Activated CD8-positive, alpha-beta memory T cell treated with anti-CD3 and anti-CD28 coated beads for 48 hours (primary cell): ENCODE results near the gene SERPINA1.

Source experiments
- DNase-seq, 3 experiments: peaks; one replicate each; pipeline ENCODE4 v3.0.0-alpha.2; 2020; ENCODE audit warnings: low read depth in 2 of 3, low spot score in 2 of 3

SERPINA1 gene

DNA sequence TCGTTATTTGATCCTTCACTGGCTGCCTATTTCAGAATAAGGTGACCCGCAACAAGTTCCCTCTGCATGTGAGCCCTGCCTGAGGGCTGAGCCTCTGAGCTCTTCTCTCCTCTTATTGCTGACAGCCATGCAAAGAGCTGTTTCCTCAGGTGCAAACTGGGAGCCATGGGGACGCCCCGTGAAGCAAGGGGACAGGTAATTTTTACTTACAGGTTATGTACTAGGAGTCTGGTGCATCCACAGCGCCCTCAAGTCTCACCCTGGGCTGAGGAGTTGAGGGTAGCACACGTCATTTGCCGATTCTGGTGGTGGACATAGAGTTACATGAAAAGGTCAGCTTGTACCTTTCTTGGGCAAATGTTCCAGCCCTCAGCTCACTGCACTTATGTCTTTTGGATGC, 39.1 kb downstream of the SERPINA1 start:
- no peak for DNase-seq

DNA sequence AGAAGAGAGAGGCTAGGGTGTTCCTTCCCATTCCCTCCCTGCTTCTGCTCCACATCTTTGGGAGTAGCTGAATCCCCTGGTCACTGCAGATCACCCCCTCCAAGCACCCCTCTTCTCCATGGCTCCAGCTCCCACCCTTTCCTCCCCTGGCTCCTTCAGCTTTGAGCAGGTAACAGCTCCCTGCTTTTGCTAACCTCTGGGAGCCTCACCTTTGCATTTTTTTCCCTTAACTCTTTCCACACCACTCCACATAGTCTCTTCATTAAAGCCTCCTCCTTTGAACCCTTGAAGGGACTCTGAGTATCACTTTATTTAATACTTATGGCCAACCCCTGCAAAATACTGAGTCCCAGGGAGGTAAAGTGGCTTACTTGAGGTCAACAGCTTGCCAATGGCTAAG, 39.6 kb downstream of the SERPINA1 start:
- no peak for DNase-seq

DNA sequence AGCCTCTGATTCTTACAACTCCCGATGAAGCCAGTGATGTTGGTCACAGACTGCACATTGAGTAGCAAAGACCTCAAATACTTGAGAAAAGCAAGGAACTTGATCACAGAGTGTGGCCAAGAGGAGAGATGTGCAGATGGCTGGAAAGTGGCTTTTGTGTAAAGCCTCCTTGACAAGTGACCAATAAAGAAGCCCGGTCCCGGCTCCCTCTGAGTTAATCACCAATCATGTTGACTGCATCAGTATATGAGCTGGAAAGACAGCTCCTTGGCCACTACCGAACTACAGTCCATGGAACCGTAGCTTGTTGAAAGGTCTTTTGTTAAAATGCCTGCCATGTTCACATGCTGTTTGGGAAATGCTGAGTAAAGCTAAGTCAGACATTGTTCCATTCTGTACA, 41.6 kb downstream of the SERPINA1 start:
- no peak for DNase-seq

DNA sequence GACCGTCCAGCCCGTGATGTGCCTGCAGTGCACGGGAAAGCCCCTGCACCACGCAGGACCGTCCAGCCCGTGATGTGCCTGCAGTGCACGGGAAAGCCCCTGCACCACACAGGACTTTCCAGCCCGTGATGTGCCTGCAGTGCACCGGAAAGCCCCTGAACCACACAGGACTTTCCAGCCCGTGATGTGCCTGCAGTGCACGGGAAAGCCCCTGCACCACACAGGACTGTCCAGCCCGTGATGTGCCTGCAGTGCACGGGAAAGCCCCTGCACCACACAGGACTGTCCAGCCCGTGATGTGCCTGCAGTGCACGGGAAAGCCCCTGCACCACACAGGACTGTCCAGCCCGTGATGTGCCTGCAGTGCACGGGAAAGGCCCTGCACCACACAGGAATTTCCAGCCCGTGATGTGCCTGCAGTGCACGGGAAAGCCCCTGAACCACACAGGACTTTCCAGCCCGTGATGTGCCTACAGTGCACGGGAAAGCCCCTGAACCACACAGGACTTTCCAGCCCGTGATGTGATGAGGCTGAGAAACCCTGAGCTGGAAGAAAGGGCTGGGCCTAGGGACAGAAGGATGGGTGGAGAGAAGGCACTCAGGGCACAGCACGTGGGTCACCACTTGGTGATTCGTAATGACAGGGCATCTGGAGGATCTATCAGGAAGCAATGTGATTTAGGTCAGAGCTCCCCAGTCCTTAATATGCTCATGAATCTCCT, 42.2 kb downstream of the SERPINA1 start:
- peak in 2 of 3 experiments; percentile 16 to 25 for DNase-seq

DNA sequence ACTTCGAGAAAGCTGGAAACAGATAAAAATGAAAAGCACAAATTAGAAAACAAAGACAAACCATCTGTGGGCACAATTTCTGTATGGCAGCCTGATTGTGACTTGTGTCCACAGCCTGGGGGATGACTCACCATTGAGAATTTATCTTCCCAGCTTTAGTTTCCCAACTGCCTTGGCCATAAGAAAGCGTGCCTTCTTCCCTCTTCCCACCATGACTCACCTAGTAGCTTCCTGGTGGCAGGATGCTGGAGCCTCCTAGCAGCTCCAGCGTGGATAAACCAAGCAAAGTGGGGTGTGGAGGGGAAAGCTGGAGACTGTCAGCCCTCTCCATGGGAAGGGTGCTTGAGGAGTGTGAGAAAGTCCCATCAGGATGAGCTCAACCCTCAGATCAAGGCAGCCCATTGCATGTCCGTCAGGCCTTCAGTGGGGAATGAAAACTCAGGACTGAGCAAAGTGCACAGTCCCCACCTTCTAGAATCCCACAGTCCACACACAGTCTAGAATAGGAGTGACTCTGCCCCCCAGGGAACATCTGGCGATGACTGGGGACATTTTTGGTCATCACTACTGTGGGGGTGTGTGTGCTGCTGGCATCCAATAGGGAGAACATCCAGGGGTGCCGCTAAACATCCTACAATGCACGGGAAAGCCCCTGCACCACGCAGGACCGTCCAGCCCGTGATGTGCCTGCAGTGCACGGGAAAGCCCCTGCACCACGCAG, 42.9 kb downstream of the SERPINA1 start:
- DNase-seq, result no peak

DNA sequence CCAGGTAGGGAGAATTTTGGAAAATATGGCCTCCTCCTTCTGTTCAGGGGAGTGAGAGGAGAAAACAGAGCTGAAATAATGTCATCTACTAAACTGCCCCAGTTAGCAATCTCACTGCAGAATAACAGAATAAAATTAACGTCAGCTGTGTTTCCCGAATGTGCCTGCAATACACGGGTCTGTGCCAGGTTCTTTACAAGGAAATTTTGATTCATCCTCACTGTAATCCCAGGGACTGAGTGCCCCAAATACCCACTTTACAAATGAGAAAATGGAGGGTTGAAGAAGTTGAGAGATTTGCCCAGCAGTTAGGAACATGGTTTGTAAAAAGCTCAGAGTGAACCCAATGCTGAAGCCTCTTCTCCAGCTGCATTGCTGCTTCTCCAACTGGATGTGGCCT, 44.0 kb downstream of the SERPINA1 start:
- no peak for DNase-seq

DNA sequence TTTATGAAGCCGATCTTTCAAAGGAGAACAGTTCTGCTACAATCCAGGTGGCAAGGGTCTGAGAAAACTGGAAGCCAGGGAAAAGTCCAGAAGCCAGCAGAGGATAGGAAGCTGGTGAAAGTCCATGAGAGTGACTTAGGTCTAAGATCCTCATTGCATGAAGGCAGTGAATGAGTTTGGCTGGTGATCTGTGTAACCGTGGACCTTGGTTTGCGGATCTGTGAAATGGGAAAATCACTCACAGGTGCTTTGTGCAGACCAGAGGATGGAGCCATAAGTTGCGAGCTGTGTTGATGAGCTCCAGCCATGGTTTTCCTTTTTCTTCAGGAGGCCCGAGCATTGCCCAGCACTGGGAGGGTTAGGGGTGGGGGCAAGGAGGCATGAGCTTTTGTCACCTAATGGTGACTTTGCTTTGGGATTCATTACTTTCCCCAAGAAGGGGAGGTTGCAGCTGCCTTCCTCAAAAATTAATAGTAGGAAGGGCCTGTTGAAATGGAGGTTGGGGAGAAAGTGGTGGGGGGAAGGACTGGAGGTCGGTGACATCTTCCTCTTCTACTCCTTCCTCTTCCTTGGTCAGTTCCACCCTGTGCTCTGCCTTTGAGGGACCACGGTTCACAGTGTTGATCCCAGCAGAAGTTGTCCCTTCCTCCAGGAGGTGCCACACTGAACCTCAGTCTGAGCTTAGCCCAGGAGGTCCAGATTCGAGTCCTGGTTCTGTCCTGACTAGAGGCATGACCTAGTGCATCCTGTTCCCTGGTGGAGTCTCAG, 45.0 kb downstream of the SERPINA1 start:
- no peak for DNase-seq

DNA sequence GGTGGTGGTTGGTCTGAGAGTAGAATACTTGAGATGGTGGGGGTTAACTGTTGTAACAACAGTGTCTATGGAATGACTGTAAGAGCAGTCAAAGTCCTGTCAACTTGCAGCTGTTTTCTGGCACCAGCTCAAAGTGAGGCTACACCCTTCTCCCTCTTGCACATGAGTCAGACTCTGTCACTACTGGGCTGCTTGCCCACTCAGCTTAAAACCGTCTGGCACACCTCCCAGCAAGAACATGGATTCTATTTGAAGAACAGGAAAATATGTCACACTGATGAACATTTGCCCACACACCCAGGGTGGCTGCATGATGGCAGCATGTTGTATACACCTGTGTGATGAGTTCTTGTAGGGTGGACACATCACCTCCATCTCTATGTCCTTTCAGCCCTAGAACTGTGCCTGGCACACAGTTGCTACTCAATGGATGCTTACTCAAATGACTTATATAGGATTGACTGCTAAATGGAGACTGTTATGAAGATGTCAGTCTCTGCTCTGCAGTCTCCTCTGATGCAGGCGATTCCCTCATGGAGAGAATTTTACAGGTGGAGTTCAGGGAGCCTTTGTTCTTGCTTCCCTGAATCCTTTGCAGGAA, 46.0 kb downstream of the SERPINA1 start:
- no peak for DNase-seq

DNA sequence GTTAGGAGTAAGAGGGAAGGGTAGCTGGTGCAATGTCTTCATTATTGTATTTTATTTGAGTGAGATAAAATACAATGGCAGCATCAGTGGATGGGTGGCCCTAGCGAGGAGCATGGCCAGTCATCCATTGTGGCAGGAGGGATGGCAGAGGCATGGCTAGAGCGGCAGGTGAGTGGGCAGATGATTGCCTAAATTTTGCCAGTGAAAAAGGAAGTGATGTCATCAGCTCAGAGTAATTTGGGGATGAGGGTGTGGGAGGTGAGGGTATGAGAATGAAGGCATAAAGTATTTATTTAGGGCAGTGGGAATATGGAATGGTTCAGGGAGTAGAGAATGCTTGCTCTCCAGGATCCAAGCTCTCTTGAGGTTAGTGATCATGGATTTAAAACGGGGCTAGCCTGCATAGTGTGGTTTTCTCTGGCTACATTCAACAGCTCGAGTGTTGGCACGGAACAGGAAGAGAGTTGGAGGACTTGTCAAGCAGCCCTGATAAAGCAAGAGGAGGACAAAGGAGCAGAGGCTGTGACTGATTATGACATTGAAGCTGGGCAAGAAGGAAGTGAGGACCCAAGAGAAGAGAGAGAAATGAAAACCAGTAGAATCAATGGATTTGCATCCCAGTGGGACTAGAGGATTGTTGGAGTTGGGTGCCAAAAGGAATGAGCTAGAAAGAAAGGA, 46.6 kb downstream of the SERPINA1 start:
- DNase-seq, result no peak

DNA sequence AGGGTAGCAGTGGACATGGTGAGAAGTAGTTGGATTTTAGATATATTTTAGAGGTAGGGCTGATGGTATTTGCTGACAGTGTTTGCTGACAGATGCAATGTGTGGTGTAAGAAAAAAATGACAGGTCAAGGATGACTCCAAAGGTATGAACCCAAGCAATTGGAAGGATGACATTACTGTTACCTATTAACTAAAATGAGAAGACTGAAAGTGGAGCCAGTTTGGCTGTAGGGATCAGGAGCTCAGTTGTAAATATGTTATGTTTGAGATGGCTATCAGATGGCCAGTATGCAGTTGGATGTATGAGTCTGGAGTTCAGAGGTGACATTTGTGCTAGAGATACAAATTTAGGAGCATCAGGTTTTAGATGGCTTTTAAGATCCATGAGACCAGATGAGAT, 47.9 kb downstream of the SERPINA1 start:
- DNase-seq, result no peak

DNA sequence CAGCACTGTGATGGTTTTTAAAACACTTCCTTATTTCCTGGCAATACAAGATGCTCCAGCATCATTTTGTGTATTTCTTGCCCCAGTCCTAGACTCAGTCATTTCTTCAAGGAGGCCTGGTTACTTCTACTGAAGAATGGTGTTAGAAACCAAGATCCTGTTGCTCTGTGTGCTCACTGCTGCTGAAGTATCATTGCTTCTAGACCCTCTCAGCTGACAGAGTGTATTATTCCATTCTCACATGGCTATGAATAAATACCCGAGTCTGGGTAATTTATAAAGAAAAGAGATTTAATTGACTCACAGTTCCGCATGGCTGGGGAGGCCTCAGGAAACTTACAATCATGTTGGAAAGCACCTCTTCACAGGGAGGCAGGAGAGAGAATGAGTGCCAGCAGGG, 50.4 kb downstream of the SERPINA1 start:
- DNase-seq, result no peak

DNA sequence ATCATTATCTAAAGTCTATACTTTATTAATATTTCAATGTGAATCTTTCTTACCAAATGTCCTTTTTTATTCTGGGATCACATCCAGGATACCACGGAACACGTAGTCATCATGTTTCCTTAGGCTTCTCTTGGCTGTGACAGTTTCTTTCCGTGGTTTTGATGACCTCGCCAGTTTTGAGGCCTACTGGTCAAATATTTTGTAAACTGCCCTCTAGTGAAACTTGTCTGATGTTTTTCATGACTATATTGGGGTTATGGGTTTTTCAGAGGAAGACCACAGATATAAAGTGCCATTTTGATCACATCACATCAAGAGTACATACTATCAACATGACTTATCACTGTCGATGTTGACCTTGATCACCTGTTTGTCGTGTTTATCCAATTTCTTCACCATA, 51.1 kb downstream of the SERPINA1 start:
- DNase-seq, result no peak

DNA sequence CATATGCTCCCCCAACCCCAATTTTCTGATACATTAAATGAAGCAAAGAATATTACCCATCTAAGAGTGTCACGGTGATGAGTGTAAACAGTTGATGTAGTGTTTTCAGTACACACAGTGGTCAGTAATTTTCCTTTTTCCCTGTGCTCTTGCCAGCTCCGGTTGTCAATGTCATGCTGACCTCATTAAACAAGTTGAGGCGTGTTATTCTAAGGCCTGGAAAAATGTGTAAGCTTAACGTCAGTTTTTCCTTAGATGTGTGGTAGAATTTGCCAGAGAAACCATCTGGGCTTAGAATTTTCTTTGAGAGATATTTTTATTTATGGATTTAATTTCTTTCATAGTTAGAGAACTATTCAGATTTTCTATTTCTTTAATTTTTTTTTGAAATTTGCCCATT, 53.5 kb downstream of the SERPINA1 start:
- DNase-seq, result no peak

DNA sequence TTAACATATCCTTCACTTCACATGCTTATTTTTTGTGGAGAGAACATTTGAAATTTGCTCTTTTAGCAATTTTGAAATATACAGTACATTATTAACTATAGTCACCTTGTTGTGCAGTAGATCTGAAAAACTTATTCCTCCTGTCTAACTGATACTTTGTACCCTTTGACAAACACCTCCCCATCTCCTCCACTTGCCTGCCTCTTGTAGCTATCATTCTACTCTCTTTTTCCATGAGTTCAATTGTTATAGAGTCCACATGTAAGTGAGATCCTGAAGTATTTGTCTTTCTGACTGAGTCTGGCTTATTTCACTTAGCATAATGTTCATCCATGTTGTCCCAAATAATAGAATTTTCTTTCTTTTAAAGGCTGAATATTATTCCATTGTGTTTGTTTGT, 55.8 kb downstream of the SERPINA1 start:
- DNase-seq, result no peak

DNA sequence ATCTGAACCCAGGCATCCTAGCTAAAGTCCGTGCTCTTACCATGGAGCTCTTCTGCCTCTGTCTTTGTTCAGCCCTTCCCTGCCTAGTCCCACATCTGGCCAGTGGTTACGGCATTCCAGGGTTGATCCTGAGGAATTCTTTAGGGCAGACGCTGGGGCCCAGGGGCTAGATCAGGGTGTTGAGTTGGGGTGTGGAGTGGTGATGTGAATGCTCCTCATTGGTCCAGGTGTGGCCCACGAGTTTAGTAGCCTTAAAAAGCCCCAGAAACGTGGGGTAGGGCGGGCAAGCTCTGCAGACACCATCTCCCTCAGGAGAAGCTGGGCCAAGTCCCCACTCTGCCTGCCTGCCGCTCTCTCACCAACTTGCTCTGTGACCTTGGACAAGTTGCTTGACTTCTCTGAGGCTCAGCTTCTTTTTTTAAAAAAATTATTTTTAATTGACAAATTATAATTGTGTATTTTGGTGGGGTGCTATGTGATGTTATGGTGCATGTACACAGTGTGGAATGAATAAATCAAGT, 56.3 kb downstream of the SERPINA1 start:
- DNase-seq, result no peak

DNA sequence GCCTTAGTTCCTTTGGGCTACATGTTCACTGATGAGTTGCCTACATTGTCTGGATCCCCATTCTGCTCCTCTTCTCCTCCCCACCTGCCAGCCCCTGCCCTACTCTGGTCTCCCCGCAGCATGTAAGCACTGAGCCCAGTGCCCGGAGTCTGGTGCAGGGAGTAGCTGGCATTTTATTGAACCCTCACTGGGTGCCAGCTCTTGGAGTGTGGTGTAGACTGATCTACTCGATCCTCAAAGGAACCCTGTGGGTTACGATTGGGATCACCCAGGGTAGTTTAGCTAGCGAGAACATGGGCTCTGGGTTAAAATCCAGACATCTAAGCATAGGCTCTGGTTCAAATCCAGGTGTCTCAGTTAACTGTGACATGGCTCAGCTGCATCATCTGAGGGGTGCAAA, 56.9 kb downstream of the SERPINA1 start:
- no peak for DNase-seq

DNA sequence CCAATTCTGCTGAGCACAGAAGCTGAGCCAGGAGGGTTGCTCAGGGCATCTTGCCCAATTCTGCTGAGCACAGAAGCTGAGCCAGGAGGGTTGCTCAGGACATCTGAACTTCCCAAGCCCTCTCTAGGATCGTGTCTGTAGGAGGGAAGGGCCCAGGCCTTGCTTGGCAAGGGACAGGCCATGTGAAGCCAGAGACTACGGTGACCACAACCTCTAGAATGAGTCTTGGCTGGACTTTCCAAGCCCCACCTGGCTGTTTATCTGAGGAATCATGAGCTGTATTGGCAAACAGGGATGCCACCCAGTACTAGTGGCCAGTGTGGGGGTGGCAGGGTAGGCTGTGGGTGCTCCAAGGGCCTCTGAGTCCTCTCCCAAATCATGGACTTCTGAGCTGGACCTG, 57.5 kb downstream of the SERPINA1 start:
- DNase-seq, result no peak

DNA sequence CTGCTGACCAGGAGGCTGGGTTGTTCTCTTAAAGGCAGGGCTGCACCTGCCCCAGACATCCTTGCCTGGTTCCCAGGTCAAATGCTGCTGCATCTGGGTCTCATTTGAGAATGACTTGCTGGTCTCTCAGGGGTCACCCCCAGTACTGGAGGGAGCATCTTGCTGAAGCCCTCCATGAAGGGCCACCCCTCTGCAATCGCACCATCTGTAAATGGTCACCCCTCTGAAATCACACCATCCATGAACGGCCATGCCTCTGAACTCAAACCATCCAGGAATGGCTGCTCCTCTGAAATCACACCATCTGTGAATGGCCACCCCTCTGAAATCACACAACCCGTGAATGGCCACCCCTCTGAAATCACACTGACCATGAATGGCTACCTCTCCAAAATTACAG, 58.0 kb downstream of the SERPINA1 start:
- no peak for DNase-seq

DNA sequence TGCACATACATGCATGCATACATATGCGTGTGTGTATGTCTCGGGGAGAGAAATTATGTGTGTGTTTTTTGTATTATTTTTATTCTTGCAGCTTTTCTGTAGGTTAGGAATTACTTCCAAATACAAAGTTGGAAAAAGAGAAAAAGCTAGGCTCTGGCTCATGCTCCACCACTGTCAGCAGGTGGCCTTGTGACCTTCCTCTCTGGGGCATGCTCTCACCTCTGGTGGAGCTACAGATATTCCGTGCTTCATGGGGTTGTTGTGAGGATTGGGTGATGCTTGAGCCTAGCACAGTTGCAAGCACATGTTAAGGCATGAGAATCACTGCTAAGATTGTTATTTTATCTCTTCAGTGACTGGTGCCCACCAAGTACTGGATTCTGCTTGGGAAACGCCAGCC, 58.5 kb downstream of the SERPINA1 start:
- no peak for DNase-seq

DNA sequence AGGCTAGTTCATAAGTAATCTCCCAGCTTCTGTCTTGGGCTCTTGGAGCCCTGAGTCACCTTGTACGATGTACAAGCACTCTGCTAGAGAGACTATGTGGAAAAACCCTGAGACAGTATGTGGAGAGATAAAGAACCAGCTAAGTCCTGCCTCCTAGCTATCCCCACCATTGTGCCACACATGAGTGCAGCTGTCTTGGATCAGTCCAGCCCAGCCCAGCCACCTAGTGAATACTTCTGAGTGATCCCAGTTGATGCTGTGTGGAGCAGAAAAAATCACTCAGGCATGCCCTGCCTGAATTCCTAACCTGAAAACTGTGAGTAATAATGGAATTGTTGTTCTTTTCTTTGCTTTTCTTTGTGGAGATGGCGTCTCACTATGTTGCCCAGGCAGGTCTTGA, 60.2 kb downstream of the SERPINA1 start:
- DNase-seq, result no peak
